ENCODE data around the gene TFAP2C. TPM values are rescaled to one million over a fixed set of nuclear protein-coding genes. Genes with fewer than 3 reads are reported as not detected.

Gene TFAP2C
- total RNA-seq, 4 donors from 2014 or later, result 0.82 to 9.0 (median 2.3) TPM

- no peaks in the 10 kb centered on the region for H3K4me1 ChIP-seq
- H3K36me3 ChIP-seq, result no peaks in the 10 kb centered on the region
- TF ChIP-seq EP300 (IDR thresholded peaks at IDR 0.05; ENCODE audit: low read depth) (no peak), POLR2A (IDR thresholded peaks at IDR 0.05) (no peak), POLR2AphosphoS5 (IDR thresholded peaks at IDR 0.05) (no peak), CTCF (IDR thresholded peaks at IDR 0.05) (no peak)
- no peaks in the 10 kb centered on the region for H3K27me3 ChIP-seq
- 78 to 80% methylated on average over 4 to 5 of the region's 5 CpGs for WGBS, 2 donors (ENCODE audit: low coverage in 1 of 2)
- no peaks in the 10 kb centered on the region for H3K9me3 ChIP-seq
- no peak for DNase-seq
- in situ Hi-C loops (cut with MboI; ENCODE audit: low pct_ligation_motif_present in 1 of 4, low pct_unique_long_range_greater_than_20kb in 1 of 4, low sequenced_read_pairs in 3 of 4) (no loop called here), intact Hi-C loops (cut with DNase I; ENCODE audit: low total_unique reads) (no loop called here)
- no peak overlapping the region for H3K27ac ChIP-seq
- no peak overlapping the region for H3K4me3 ChIP-seq
Observed at GRCh38 chr20:56584916-56585315, 44.2 kb upstream of the TFAP2C start.

- Histone ChIP-seq H3K27ac (no peak overlapping the region), H3K4me1 (no peaks in the 10 kb centered on the region), H3K27me3 (no peaks in the 10 kb centered on the region), H3K4me3 (no peak overlapping the region), H3K9me3 (no peaks in the 10 kb centered on the region), H3K36me3 (no peaks in the 10 kb centered on the region)
- WGBS, 2 donors (ENCODE audit: low coverage in 1 of 2), result 35 to 43% methylated on average over 5 to 7 of the region's 7 CpGs
- TF ChIP-seq POLR2AphosphoS5 (IDR thresholded peaks at IDR 0.05) (no peak), POLR2A (IDR thresholded peaks at IDR 0.05) (no peak), EP300 (IDR thresholded peaks at IDR 0.05; ENCODE audit: low read depth) (no peak), CTCF (IDR thresholded peaks at IDR 0.05) (no peak)
- no peak for DNase-seq
- in situ Hi-C loops (cut with MboI; ENCODE audit: low pct_ligation_motif_present in 1 of 4, low pct_unique_long_range_greater_than_20kb in 1 of 4, low sequenced_read_pairs in 3 of 4), result no loop called here
- intact Hi-C loops (cut with DNase I; ENCODE audit: low total_unique reads), result no loop called here
Observed at GRCh38 chr20:56587307-56588041, 41.6 kb upstream of the TFAP2C start.

GRCh38 chr20:56588996-56589395 lies 40.1 kb upstream of the TFAP2C start:
- Histone ChIP-seq H3K36me3 (no peaks in the 10 kb centered on the region), H3K4me3 (no peak overlapping the region), H3K4me1 (no peaks in the 10 kb centered on the region), H3K27ac (no peak overlapping the region), H3K9me3 (no peaks in the 10 kb centered on the region), H3K27me3 (no peaks in the 10 kb centered on the region)
- WGBS, 2 donors (ENCODE audit: low coverage in 1 of 2), result 62 to 63% methylated on average over 3 of the region's 3 CpGs
- no peak for TF ChIP-seq POLR2A (IDR thresholded peaks at IDR 0.05)
- TF ChIP-seq POLR2AphosphoS5 (IDR thresholded peaks at IDR 0.05), result no peak
- TF ChIP-seq EP300 (IDR thresholded peaks at IDR 0.05; ENCODE audit: low read depth), result no peak
- TF ChIP-seq CTCF (IDR thresholded peaks at IDR 0.05), result no peak
- intact Hi-C loops (cut with DNase I; ENCODE audit: low total_unique reads) (no loop called here), in situ Hi-C loops (cut with MboI; ENCODE audit: low pct_ligation_motif_present in 1 of 4, low pct_unique_long_range_greater_than_20kb in 1 of 4, low sequenced_read_pairs in 3 of 4) (no loop called here)
- DNase-seq, result no peak

- Histone ChIP-seq H3K4me1 (no peaks in the 10 kb centered on the region), H3K4me3 (no peak overlapping the region), H3K9me3 (no peaks in the 10 kb centered on the region), H3K27me3 (no peaks in the 10 kb centered on the region), H3K36me3 (no peaks in the 10 kb centered on the region), H3K27ac (no peak overlapping the region)
- TF ChIP-seq POLR2A (IDR thresholded peaks at IDR 0.05) (no peak), POLR2AphosphoS5 (IDR thresholded peaks at IDR 0.05) (no peak), EP300 (IDR thresholded peaks at IDR 0.05; ENCODE audit: low read depth) (no peak), CTCF (IDR thresholded peaks at IDR 0.05) (no peak)
- intact Hi-C loops (cut with DNase I; ENCODE audit: low total_unique reads), result no loop called here
- 78 to 89% methylated on average over 3 to 5 of the region's 5 CpGs for WGBS, 2 donors (ENCODE audit: low coverage in 1 of 2)
- no peak for DNase-seq
- in situ Hi-C loops (cut with MboI; ENCODE audit: low pct_ligation_motif_present in 1 of 4, low pct_unique_long_range_greater_than_20kb in 1 of 4, low sequenced_read_pairs in 3 of 4), result no loop called here
Observed at GRCh38 chr20:56589633-56590032, 39.5 kb upstream of the TFAP2C start.

Measured in transverse colon (tissue), 4 donors.